Dedifferentiated amniotic fluid mesenchymal stem cell (primary cell): ENCODE data around the gene OR2M4.
"Not testable (repeated sequence)": the region's sequence is repeated elsewhere in the genome, so short reads cannot be mapped to it uniquely, and the experiment has no call there.

Experiments
- DNase-seq: peaks from one replicate; pipeline ENCODE4 v3.0.0-alpha.2; 2016; ENCODE audit errors: extremely low spot score

Gene OR2M4, protein sequence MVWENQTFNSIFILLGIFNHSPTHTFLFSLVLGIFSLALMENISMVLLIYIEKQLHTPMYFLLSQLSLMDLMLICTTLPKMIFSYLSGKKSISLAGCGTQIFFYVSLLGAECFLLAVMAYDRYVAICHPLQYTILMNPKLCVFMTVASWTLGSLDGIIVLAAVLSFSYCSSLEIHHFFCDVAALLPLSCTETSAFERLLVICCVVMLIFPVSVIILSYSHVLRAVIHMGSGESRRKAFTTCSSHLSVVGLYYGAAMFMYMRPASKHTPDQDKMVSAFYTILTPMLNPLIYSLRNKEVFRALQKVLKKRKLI

DNA sequence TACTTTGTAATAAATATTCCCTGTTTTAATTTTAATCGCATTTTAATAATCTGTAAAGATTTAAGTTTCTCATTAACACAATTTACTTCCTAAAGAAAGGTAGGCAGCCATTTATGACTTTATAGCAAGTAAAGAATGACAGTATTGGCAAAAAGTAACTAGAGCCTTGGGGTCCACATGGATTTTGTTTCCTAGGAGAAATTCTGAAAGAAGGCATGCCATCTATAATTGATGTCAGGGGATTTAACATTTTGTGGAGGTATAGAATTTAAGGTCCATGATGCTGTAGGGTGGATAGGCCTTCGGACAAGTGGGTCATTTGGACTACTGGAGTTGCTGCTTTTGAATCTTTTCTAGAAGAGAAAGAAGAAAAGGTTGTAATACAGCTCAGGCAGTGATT, at the start of gene OR2M4:
Gene OR2M4, plus strand, starts transcription at position 301 of the 400 bp plus-strand sequence. CDS start 7,512 bp downstream, outside the sequence.
- no peak for DNase-seq

DNA sequence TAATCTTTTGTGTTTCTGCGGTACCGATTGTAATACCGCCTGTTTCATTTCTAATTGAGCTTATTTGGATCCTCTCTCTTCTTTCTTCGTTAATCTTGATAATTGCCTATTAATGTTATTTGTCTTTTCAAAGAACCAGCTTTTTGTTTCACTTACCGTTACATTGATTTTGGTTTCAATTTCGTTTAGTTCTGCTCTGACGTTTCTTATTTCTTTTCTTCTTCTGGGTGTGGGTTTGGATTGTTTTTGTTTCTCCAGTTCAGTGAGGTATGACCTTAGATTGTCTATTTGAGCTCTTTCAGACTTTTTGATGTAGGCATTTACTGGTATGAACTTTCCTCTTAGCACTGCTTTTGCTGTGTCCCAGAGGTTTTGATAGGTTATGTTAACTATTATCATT, 47.2 kb upstream of the OR2M4 start:
- no peak for DNase-seq

DNA sequence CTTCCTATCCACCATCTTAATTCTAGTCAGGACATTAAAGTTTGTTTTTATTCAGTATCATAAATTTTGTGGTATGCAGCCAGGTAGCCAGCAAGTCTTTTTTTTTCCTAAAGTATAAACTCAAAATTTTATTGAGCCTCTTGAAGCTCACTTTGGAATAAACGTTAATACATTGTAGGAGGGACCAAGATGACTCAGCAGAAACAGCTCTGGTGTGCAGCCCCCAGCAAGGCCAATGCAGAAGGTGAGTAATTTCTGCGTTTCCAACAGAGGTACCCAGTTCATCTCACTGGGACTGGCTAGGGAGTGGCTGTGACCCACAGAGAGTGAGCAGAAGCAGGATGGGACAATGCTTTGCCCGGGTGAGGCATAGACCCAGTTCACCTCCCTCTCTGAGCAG, 43.9 kb upstream of the OR2M4 start:
- no peak for DNase-seq

- DNase-seq = no peak
Observed at GRCh38 chr1:248189026-248189425, 42.2 kb upstream of the OR2M4 start.

DNA sequence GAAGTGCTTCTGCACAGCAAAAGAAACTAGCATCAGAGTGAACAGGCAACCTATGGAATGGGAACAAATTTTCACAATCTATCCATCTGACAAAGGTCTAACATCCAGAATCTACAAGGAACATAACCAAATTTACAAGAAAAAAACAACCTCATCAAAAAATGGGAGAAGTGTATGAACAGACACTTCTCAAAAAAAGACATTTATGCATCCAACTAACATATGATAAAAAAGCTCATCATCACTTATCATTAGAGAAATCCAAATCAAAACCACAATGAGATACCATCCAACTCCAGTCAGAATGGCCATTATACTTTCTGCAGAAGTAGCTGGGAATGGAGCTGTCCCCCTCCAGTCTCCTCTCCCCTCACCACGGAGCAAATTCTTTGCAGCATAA, 37.1 kb upstream of the OR2M4 start:
- DNase-seq = no peak

DNA sequence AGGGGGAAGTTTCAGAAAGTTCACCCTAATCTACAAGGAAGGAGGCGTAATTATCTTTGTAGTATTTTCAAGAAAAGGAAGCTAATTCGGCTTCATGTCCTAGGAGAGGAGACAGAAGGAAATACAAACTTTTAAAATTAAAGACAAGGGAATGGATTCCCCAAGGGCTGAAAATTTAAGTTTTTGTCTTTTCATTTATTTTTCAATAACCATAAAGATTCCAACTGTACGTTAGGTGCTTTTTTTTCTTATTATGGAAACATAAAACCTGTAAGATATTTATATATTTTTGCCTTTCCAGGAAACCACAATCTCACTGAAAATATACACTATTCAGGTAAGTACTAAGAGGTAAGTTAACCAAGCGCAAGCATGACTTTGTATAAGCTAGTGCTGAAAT, 34.3 kb upstream of the OR2M4 start, which contains the start of gene OR2M3:
Gene OR2M3, plus strand, starts transcription at position 301 of the 400 bp plus-strand sequence. CDS start 5,803 bp downstream, outside the sequence.
- no peak for DNase-seq

DNA sequence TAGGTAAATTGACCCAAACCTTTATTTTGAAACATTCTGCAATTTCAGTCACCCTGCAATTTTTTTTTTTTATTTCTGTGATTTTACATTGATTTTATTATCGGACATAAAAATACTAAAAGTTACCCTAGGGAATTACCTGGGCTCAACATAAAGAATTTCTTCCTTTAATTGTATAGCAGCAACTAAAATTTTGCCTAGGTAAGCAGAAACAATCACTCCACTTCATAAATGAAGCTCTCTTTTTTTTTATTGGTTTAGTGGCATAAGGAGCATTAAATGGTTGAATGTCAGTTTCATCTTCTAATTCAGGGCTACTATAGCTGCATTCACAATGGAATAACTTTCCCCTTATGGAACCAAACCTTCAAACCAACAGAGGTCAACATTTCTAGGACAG, 15.3 kb upstream of the OR2M4 start:
- DNase-seq = no peak

- DNase-seq = no peak
Observed at GRCh38 chr1:248225537-248225936, 5.7 kb upstream of the OR2M4 start.

- no peak for DNase-seq
Observed at GRCh38 chr1:248229360-248229908, 1.8 kb upstream of the OR2M4 start.

- no peak for DNase-seq
Observed at GRCh38 chr1:248239478-248239877, 8.3 kb downstream of the OR2M4 start.

GRCh38 chr1:248243204-248243603, 12.0 kb downstream of the OR2M4 start:
- DNase-seq = peak; percentile 20

DNA sequence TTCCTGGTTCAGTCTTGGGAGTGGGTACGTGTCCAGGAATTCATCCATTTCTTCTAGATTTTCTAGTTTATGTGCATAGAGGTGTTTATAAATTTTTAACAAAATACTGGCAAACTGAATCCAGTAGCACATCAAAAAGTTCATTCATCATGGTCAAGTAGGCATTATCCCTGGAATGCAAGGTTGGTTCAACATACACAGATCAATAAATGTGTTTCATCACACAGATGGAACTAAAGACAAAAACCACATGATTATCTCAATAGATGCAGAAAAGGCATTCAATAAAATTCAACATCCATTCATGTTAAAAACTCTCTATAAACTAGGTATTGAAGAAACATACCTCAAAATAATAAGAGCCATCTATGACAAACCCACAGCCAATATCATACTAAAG, 28.1 kb downstream of the OR2M4 start:
- DNase-seq = not testable (repeated sequence)

DNA sequence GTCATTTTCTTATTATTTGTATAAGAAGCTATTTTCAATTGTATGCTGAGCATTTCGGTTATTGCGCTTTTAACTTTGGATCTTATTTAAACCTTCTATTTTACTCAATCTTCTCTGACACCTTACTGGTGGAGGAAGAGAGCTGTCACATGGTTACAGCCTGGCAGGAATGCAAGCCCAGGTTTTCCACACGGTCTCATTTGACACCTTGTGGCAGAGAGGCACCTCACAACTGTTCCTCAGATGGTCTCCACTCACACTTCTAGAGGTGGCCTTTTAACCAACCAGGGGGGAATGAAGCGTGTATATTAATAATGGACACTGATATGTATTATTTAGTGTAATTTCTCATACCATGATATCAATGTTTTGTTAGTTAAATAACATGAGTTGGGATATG, 37.0 kb downstream of the OR2M4 start:
- DNase-seq = no peak

GRCh38 chr1:248273225-248273624, 42.0 kb downstream of the OR2M4 start:
- DNase-seq = not testable (repeated sequence)

DNA sequence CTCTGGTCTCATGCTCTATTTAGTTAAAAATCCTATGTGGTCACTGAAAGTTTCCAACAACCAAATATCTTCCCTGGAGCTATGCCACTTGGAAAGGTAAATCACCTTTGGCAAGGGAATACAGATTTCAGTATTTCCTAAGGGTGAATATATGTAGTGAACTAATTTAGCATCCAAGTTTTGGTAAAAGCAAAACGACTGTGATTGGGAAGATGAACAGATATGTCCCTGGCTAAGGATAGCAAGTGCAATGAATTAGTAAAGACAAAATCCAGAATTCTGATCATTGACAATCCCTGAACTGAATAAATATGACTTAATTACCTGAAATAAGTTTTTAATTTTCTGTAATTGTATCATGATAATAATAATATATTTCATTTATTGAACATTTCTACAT, 46.7 kb downstream of the OR2M4 start, which contains the start of gene OR2T33:
Gene OR2T33, minus strand, starts transcription at position 101 of the 400 bp plus-strand sequence. CDS start 4,162 bp downstream, outside the sequence.
- DNase-seq = no peak

DNA sequence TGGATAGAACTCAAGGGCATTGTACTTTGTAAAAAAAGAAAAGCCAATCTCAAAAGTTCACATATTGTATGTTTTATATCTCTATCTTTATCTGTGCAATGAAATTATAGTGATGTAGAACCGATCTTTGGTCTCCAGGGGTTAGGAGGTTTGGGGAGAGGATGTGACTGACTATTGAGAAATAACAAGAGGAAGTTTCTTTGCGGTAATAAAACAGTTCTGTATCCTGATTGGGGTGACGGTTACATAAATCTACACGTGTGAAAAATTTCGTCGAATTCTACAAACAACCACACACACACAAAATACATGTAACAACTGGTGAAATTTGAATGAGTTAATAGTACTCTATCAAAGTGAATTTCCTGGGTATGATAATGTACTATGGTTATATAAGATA, 57.2 kb downstream of the OR2M4 start:
- no peak for DNase-seq
